Body of pancreas (tissue), 4 donors: ENCODE data around the gene DCDC2.

Experiments
- POLR2A ChIP-seq, 3 donors: fragments of 450-650 bp; IDR thresholded peaks; one replicate each; pipeline ENCODE4 v1.6.1; 2016; ENCODE audit warnings: antibody characterized with exemption in 3 of 3, mild to moderate bottlenecking in 2 of 3
- TF ChIP-seq, protein P1 (sequence below), 7 experiments: fragments of 450-650 bp in 4 of 7; fragments of 200-600 bp in 3 of 7; sonication (generic) in 3 of 7; IDR thresholded peaks; one replicate each; pipeline ENCODE4 v1.5.1; 2016 to 2019; ENCODE audit warnings: antibody characterized with exemption in 7 of 7

DNA sequence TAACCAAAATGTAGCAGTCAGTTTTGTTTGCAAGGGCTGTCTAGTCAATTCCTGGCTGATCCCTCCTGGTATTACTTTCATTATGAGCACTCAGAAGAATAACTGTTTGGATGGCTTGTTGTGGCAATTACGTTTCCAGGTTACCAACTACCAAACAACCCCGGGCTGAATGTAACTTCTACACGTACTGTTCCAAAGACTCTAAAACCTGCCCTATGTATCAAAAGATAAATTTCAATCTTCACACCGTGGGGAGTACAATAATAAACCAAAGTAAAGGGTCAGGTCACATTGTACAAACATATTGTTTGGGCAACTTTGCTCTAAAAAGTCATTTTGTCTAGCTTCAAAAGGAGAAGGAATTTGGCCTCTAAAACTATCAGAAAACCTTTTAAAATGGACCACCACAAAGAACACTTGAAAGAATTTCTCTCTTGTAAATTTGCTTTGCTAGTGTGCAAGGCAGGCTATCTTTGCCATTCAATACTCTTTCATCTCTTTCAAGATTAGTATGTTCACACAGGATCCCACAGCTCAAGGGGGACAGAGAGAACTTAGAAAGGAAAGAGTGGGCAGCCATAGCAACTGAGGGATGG is 27.6 kb downstream of the DCDC2 start:
- TF ChIP-seq, protein P1, sequence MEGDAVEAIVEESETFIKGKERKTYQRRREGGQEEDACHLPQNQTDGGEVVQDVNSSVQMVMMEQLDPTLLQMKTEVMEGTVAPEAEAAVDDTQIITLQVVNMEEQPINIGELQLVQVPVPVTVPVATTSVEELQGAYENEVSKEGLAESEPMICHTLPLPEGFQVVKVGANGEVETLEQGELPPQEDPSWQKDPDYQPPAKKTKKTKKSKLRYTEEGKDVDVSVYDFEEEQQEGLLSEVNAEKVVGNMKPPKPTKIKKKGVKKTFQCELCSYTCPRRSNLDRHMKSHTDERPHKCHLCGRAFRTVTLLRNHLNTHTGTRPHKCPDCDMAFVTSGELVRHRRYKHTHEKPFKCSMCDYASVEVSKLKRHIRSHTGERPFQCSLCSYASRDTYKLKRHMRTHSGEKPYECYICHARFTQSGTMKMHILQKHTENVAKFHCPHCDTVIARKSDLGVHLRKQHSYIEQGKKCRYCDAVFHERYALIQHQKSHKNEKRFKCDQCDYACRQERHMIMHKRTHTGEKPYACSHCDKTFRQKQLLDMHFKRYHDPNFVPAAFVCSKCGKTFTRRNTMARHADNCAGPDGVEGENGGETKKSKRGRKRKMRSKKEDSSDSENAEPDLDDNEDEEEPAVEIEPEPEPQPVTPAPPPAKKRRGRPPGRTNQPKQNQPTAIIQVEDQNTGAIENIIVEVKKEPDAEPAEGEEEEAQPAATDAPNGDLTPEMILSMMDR (IDR thresholded peaks at IDR 0.05), result no peak
- TF ChIP-seq POLR2A (IDR thresholded peaks at IDR 0.05), result no peak
